ENCODE results near the gene SLC38A5.

DNA sequence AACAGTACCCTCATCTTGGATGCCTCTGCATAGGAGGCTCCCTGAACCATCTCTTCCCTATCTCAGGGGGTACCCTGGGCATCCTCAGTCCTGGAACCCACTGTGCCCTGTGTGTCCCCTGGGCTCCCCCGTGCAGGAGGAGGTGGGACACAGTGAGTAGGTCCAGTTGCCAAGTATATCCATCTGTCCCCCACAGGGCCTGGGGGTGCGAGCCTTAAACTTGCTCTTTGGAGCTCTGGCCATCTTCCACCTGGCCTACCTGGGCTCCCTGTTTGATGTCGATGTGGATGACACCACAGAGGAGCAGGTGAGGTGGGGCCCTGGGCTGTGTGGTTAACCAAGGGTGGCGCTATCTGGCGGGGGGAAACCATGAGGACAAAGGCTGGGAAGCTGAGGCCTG lies 46.9 kb upstream of the SLC38A5 start:
- TF ChIP-seq CTCF (conservative IDR thresholded peaks at IDR 0.05; ENCODE audit: low read length), result no peak
- no peak for TF ChIP-seq EZH2phosphoT487 (IDR thresholded peaks at IDR 0.05; ENCODE audit: borderline replicate concordance)
